Neural cell (in vitro differentiated cells): ENCODE measurements around the gene ITPRIP. TPM values are rescaled to one million over a fixed set of nuclear protein-coding genes. Genes with fewer than 3 reads are reported as not detected.

ENCODE experiments used
- H2AFZ ChIP-seq: fragments of 200-600, 300-800 bp; sonication (generic), shearing (Covaris generic); 2 replicates; pipeline ENCODE4 v1.6.0; 2014; ENCODE audit warnings: low read depth, mild to moderate bottlenecking, antibody characterized with exemption, low read length, moderate library complexity
- H3F3A ChIP-seq: fragments of 200-600 bp; shearing (Covaris generic); 2 replicates; pipeline ENCODE4 v1.6.1; 2016; ENCODE audit warnings: mild to moderate bottlenecking, moderate library complexity, mixed read lengths, antibody characterized with exemption, low read length; ENCODE audit not compliant: insufficient read depth, poor library complexity, severe bottlenecking
- H3K27ac ChIP-seq: fragments of 200-600, 300-800 bp; sonication (generic), shearing (Covaris generic); 2 replicates; pipeline ENCODE4 v1.5.1; 2014; ENCODE audit warnings: mild to moderate bottlenecking, low read length, moderate library complexity
- H3K27me3 ChIP-seq: fragments of 300-800, 200-600 bp; sonication (generic), shearing (Covaris generic); 2 replicates; pipeline ENCODE4 v1.6.0; 2014; ENCODE audit warnings: mild to moderate bottlenecking, low read depth, low read length, moderate library complexity; ENCODE audit not compliant: insufficient read depth
- H3K36me3 ChIP-seq: fragments of 300-800, 200-600 bp; sonication (generic), shearing (Covaris generic); 2 replicates; pipeline ENCODE4 v1.5.1; 2014; ENCODE audit warnings: mild to moderate bottlenecking, antibody characterized with exemption, low read length, moderate library complexity; ENCODE audit not compliant: insufficient read depth
- H3K4me2 ChIP-seq: fragments of 300-800, 200-600 bp; sonication (generic), shearing (Covaris generic); 2 replicates; pipeline ENCODE4 v1.6.0; 2014; ENCODE audit warnings: mild to moderate bottlenecking, low read length
- H3K4me3 ChIP-seq: fragments of 300-800, 200-600 bp; sonication (generic), shearing (Covaris generic); 2 replicates; pipeline ENCODE4 v1.5.1; 2014; ENCODE audit warnings: mild to moderate bottlenecking, low read length, moderate library complexity
- H3K79me2 ChIP-seq: fragments of 200-600 bp; shearing (Covaris generic); replicated peaks from 2 replicates; pipeline ENCODE4 v1.6.0; 2014; ENCODE audit warnings: mild to moderate bottlenecking, low read length, moderate library complexity; ENCODE audit not compliant: insufficient read depth
- H3K9ac ChIP-seq: fragments of 300-800, 200-600 bp; sonication (generic), shearing (Covaris generic); 2 replicates; pipeline ENCODE4 v1.6.1; 2016; ENCODE audit warnings: mild to moderate bottlenecking, low read length, mixed read lengths
- H3K9me2 ChIP-seq: fragments of 200-600 bp; shearing (Covaris generic); 2 replicates; pipeline ENCODE4 v1.6.1; 2016; ENCODE audit warnings: mild to moderate bottlenecking, low read length, mixed read lengths; ENCODE audit not compliant: insufficient read depth
- H3K9me3 ChIP-seq: fragments of 200-600, 300-800 bp; sonication (generic), shearing (Covaris generic); 2 replicates; pipeline ENCODE4 v1.6.1; 2016; ENCODE audit warnings: mild to moderate bottlenecking, mixed run types, low read length, moderate library complexity, mixed read lengths
- H4K20me1 ChIP-seq: fragments of 200-600 bp; shearing (Covaris generic); 2 replicates; pipeline ENCODE4 v1.6.1; 2016; ENCODE audit warnings: mild to moderate bottlenecking, mixed run types; ENCODE audit not compliant: insufficient read depth
- EP300 ChIP-seq: fragments of 450-650 bp; conservative IDR thresholded peaks from 2 replicates; pipeline ENCODE4 v1.6.1; 2014; ENCODE audit warnings: antibody characterized with exemption, mild to moderate bottlenecking, moderate library complexity; ENCODE audit not compliant: poor library complexity, severe bottlenecking
- EZH2 ChIP-seq: fragments of 200-600, 300-800 bp; shearing (Covaris generic), sonication (generic); IDR thresholded peaks from 2 replicates; pipeline ENCODE4 v1.6.1; 2014; ENCODE audit warnings: antibody characterized with exemption, low read length, borderline replicate concordance, mild to moderate bottlenecking; ENCODE audit not compliant: insufficient read depth, poor library complexity, severe bottlenecking
- MXI1 ChIP-seq: fragments of 450-650 bp; conservative IDR thresholded peaks from 2 replicates; pipeline ENCODE4 v1.6.1; 2014; ENCODE audit warnings: antibody characterized with exemption, mild to moderate bottlenecking; ENCODE audit not compliant: poor library complexity, severe bottlenecking
- POLR2AphosphoS5 ChIP-seq: IDR thresholded peaks from 2 replicates; pipeline ENCODE4 v1.6.1; 2012
- RAD21 ChIP-seq: fragments of 450-650 bp; conservative IDR thresholded peaks from 2 replicates; pipeline ENCODE4 v1.6.1; 2014; ENCODE audit warnings: antibody characterized with exemption, mild to moderate bottlenecking, moderate library complexity
- REST ChIP-seq: IDR thresholded peaks from 2 replicates; pipeline ENCODE4 v1.6.1; 2012; ENCODE audit warnings: borderline replicate concordance
- SMC3 ChIP-seq: fragments of 450-650 bp; conservative IDR thresholded peaks from 2 replicates; pipeline ENCODE4 v1.6.1; 2014; ENCODE audit warnings: antibody characterized with exemption, mild to moderate bottlenecking, moderate library complexity; ENCODE audit not compliant: poor library complexity
- TAF1 ChIP-seq: IDR thresholded peaks from 2 replicates; pipeline ENCODE4 v1.6.1; 2012; ENCODE audit warnings: low read depth
- polyA plus RNA-seq: library from polyadenylated mRNA; depleted of rRNA; stranded (reverse); fragments of >200 nt; gene quantifications from 2 replicates; pipeline ENCODE4 v1.2.3, GENCODE V29; 2014
- TF ChIP-seq, protein P1 (sequence below): fragments of 450-650 bp; IDR thresholded peaks from 2 replicates; pipeline ENCODE4 v1.5.1; 2014; ENCODE audit warnings: antibody characterized with exemption, mild to moderate bottlenecking, moderate library complexity; ENCODE audit not compliant: poor library complexity, severe bottlenecking

ITPRIP gene
- polyA plus RNA-seq, 1 donor from 2014 or later = 1.5 TPM

- no peak overlapping the region for H3K4me2 ChIP-seq
- no peaks in the 10 kb centered on the region for H3K36me3 ChIP-seq
- peaks cover 2% of the 10 kb centered on the region for H3K9me3 ChIP-seq
- H3K79me2 ChIP-seq = no peaks in the 10 kb centered on the region
- H3F3A ChIP-seq = no peaks in the 10 kb centered on the region
- H3K27ac ChIP-seq = no peak overlapping the region
- no peak overlapping the region for H3K4me3 ChIP-seq
- H4K20me1 ChIP-seq = no peaks in the 10 kb centered on the region
- no peaks in the 10 kb centered on the region for H3K9me2 ChIP-seq
- TF ChIP-seq MXI1 (no peak), TAF1 (no peak), RAD21 (no peak), POLR2AphosphoS5 (no peak), SMC3 (no peak), EZH2 (no peak), REST (no peak), EP300 (no peak)
- TF ChIP-seq, protein P1, sequence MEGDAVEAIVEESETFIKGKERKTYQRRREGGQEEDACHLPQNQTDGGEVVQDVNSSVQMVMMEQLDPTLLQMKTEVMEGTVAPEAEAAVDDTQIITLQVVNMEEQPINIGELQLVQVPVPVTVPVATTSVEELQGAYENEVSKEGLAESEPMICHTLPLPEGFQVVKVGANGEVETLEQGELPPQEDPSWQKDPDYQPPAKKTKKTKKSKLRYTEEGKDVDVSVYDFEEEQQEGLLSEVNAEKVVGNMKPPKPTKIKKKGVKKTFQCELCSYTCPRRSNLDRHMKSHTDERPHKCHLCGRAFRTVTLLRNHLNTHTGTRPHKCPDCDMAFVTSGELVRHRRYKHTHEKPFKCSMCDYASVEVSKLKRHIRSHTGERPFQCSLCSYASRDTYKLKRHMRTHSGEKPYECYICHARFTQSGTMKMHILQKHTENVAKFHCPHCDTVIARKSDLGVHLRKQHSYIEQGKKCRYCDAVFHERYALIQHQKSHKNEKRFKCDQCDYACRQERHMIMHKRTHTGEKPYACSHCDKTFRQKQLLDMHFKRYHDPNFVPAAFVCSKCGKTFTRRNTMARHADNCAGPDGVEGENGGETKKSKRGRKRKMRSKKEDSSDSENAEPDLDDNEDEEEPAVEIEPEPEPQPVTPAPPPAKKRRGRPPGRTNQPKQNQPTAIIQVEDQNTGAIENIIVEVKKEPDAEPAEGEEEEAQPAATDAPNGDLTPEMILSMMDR = no peak
- H3K27me3 ChIP-seq = no peaks in the 10 kb centered on the region
- H3K9ac ChIP-seq = no peak overlapping the region
- H2AFZ ChIP-seq = no peak overlapping the region
Measured at GRCh38 chr10:104293781-104294321, 44.4 kb downstream of the ITPRIP start.

DNA sequence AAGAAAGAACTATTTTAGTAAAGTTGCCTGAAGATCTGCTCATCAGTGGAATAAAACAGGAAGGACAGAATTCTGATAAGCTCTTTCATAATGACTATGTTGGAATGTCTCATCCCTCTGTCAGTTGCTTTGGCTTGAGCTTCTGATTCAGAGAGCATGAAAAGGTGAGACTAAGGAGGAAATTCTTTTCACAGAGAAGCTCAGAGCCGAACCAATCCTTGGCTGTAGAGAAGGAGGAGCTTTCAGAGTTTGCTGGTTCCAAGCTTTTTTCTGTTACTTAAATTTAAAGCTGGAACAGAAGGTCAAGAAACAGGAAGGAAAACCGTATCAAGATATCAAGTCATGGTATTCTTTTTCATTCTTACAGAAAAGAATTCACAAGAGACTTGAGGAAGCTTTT lies 45.3 kb downstream of the ITPRIP start:
- Histone ChIP-seq H3K36me3 (no peaks in the 10 kb centered on the region), H3K4me3 (no peak overlapping the region), H3K79me2 (no peaks in the 10 kb centered on the region), H3K9ac (no peak overlapping the region), H3K9me3 (peaks cover 2% of the 10 kb centered on the region), H4K20me1 (no peaks in the 10 kb centered on the region), H2AFZ (no peak overlapping the region), H3K27ac (no peak overlapping the region), H3F3A (no peaks in the 10 kb centered on the region), H3K27me3 (no peaks in the 10 kb centered on the region), H3K4me2 (no peak overlapping the region), H3K9me2 (no peaks in the 10 kb centered on the region)
- TF ChIP-seq POLR2AphosphoS5 (no peak), REST (no peak), EZH2 (no peak), MXI1 (no peak), RAD21 (no peak), EP300 (no peak), SMC3 (no peak), TAF1 (no peak)
- TF ChIP-seq, protein P1 = no peak
